H1 (cell line): ENCODE results near the gene CSNK2A3.

ENCODE experiments used
- ATF2 ChIP-seq: IDR thresholded peaks from 2 replicates; pipeline ENCODE4 v1.6.1; 2012; ENCODE audit warnings: low read length, inconsistent platforms
- TEAD4 ChIP-seq: IDR thresholded peaks from 2 replicates; pipeline ENCODE4 v1.6.1; 2012; ENCODE audit warnings: low read depth, low read length, inconsistent platforms, mixed read lengths

DNA sequence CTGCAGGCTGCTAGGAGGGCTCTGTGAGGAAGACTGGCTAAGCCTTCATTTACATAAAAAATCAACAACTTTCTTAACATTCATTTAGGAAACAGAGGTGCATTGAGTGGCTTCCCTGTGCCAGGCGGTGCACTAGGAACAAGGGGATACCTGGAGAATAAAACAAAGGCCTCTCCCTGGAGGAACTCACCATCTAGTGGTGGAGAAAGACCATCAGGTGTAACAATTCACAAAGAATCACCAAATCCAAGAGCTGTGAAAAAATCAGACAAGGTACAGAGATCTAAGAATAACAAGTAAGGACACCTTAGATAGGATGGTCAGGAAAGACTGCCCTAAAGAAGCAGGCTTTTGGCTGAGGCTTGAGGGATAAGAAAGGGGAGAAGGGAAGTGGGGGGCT, 40.3 kb downstream of the CSNK2A3 start:
- TF ChIP-seq ATF2 (no peak), TEAD4 (no peak)
